HS-5 (cell line): ENCODE data around the gene CEP43.
"Not testable (repeated sequence)": the region's sequence is repeated elsewhere in the genome, so short reads cannot be mapped to it uniquely, and the experiment has no call there.

ENCODE experiments used
- DNase-seq: peaks from one replicate; pipeline ENCODE4 v3.0.0-alpha.2; 2012; ENCODE audit warnings: low read depth

CEP43 gene

GRCh38 chr6:166999145-166999883, at the start of gene CEP43:
Gene CEP43 (plus strand): TSS chr6:166999397. CDS start chr6:166999413, 16 bp downstream.
- DNase-seq: peak; percentile 83

DNA sequence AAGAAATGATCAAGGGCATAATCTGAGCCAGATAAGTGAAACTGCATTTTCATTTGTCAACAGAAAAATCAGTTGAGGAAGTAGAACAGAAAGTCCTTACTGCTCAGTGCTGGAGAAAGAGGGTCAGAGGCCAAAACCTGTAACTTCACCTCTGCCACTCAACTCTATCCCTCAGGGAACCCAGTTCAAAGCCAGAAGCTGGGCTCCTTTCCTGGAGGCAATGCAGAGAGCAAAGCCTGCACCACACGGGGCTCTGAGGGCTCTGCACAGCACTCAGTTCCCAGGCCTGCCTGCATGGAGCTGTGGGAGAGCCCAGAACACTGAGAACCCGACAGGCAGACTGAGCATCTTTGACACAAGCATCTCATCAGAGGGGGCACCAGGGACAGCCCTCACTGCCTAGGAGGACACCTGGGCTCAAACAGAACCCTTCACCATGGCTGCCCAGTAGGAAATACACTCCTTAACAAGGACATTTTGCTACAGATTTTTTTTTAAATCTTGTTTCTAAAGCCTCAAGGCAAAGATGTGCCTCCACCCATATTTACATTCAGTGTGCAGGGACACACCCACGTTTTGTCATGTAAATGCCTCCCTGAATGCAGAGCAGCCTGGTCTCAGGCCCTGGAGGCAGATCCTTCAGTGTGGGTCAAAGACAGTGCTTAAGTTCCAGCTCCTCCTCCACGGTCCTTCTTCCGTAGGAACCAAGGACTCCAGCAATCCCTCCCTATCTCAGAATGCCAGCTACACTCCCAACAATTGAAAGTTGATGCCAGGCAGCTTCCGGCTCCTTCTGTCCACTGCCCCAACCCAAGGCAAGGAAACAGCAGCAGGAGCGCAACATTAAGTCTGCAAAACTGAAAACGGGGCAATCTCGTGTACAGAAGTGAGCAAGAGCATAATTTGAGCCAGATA, 49.4 kb upstream of the CEP43 start:
- DNase-seq: no peak

DNA sequence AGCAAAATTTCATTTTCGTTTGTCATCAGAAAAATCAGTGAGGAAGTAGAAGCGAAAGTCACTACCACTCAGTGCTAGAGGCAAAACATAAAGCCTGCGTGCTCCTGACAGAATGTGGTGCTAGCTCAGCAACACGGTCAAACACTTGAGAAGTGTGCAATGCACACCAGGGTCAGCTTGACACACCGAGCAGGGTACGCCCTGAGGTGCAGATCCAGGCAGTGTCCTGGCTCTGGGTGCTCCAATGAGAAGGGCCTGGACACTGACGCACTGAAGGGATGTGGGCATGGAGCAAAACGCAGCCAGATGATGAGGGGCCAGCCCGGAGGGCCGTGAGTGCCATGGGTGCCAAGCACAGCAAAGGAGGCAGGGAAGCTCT, 48.8 kb upstream of the CEP43 start:
- no peak for DNase-seq

DNA sequence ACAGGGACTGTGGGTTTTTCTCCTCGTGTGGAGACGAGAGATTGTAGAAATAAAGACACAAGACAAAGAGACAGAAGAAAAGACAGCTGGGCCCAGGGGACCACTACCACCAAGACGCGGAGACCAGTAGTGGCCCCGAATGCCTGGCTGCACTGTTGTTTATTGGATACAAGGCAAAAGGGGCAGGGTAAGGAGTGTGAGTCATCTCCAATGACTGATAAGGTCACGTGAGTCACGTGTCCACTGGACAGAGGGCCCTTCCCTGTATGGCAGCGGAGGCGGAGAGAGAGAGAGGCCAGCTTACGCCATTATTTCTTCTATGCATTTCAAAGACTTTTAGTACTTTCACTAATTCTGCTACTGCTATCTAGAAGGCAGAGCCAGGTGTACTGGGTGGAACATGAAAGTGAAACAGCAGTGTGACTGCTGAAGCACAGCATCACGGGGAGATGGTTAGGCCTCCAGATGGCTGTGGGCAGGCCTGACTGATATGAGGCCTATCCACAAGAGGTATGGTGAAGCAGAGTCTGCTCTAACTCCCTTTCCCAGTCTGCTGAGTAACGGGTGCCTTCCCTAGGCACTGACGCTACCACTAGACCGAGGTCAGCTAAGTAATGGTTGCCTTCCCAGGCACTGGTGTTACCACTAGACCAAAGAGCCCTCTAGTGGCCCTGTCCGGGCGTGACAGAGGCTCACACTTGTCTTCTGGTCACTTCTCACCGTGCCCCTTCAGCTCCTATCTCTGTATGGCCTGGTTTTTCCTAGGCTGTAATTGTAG, 48.1 kb upstream of the CEP43 start:
- DNase-seq: not testable (repeated sequence)

GRCh38 chr6:166951670-166952060, 47.5 kb upstream of the CEP43 start:
- no peak for DNase-seq

GRCh38 chr6:166952121-166952520, 47.1 kb upstream of the CEP43 start:
- DNase-seq: no peak

GRCh38 chr6:166952567-166953486, 46.4 kb upstream of the CEP43 start:
- DNase-seq: no peak

DNA sequence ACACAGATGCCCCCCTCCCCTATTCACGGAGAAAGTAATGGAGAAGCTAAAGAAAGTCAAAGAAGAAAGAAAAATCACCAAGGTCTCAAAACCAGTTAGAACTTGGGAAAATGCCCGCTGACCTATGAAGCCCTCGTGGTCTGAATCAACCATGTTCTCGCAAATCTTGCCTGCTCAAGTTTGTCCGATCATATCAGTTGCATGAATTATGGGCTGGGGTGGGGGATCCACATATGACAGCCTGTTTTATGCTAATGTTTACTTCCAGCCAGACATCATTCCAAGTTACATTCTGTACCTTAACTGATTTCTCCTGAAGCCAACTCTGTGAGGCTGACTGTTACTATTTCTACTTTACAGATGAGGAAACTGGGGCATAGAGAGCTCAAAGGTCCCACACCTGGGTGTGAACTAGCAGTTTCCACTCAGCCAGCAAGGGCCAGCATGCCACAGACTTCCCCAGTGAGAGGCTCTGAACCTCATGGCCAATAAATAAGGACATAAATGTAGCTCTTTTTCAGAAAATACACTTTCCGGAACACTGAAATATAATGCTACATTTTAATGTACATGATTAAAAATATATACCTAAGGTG, 45.0 kb upstream of the CEP43 start:
- DNase-seq: no peak

DNA sequence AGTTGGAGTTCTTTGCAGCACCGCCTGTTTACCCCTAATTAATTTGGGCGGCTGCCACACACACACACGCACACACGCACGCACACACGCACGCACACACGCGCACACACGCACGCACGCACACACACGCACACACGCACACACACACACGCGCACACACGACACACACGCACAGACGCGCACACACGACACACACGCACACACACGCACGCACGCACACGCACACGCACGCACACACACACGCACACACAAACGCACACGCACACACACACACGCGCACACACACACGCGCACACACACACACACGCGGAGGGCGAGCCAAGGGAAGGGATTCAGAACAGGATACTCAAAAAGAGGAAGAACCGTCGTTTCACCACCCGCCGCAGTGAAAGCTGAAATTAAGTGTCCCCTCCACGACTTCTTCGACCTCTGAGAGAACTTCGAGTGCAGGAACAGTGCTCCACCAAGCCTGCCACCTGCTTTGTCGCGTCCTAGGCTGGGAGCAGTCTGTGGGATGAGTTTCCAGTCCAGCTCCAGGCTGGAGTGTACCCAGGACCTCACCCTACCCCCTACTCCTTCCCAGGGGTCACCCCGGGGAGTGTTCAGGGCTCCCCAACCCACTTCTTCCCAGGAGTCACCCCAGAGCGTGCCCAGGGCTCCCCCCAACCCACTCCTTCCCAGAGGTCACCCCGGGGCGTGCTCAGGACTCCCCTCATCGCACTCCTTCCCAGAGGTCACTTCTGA, 43.9 kb upstream of the CEP43 start:
- DNase-seq: no peak

- no peak for DNase-seq
These were observed 43.2 kb upstream of the CEP43 start for GRCh38 chr6:166955865-166956443.

DNA sequence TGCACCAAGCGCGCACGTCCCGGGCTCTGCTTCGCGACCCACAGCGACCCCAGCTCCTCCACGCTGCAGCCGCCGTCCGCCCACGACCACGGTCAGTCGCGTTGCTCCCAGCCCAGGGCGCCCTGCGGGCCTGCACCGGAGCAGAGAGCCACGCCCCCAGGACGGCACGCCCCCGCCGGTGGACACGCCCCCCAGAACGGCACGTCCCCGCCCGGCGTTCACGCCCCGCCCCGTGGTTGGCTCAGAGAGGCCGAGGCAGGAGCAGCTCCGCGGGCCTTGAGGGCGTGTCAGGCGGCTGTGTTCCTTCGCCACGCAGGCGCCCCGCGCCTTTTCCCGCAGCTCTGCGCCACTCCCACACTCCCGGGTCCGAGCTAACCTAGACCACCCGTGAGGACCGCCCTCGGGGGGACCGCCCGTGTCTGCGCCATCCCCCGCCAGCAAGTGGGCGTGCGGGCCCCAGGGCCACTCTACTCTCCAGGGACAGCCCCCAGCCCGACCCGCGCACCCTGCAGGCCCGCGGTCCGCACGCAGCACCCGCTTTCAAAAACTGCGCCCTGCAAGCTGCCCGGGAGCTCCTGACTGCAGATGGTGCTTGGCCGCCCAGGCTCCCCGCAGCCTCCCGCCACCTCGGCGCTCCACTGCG, 42.6 kb upstream of the CEP43 start, which contains the start of gene RNASET2:
RNASET2 (minus strand) TSS at position 107 of the 643 bp plus-strand sequence. CDS start 368 bp downstream, outside the sequence.
- DNase-seq: peak; percentile 42

DNA sequence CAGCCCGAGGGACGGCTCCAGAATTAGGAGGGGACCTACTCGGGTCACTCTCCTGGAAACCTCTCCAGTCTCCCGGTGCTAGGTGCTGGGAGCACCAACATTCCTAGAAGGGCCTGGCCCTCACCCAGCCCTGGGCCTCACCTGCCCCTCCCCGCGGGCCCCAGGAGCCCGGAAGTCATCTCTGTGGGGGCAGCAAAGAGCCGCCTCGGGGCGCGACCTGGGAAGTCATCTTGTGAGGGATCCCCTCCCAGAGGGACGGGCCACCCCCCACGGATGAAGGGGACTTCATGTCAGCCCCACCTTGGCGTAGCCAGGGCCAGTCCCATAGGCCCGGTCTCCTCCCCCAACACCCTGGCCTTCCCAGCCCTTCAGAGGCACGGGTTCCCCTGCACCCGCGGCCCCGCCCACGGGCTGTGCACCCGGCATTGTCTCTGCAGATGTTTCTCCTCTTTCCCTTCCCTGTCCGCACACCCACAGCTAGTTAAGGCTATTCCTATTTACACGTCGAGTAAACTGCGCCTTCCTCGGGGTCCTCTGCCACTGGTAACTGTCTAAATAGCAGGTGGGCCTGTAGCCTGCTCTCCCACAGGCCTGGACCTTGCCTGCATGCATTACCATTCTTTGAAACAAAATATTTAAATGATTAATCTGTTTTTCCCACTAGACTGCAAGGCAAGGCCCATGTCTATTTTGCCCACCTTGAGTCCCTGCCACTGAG, 42.0 kb upstream of the CEP43 start:
- no peak for DNase-seq

- DNase-seq: no peak
These were observed 41.5 kb upstream of the CEP43 start for GRCh38 chr6:166957805-166958076.

DNA sequence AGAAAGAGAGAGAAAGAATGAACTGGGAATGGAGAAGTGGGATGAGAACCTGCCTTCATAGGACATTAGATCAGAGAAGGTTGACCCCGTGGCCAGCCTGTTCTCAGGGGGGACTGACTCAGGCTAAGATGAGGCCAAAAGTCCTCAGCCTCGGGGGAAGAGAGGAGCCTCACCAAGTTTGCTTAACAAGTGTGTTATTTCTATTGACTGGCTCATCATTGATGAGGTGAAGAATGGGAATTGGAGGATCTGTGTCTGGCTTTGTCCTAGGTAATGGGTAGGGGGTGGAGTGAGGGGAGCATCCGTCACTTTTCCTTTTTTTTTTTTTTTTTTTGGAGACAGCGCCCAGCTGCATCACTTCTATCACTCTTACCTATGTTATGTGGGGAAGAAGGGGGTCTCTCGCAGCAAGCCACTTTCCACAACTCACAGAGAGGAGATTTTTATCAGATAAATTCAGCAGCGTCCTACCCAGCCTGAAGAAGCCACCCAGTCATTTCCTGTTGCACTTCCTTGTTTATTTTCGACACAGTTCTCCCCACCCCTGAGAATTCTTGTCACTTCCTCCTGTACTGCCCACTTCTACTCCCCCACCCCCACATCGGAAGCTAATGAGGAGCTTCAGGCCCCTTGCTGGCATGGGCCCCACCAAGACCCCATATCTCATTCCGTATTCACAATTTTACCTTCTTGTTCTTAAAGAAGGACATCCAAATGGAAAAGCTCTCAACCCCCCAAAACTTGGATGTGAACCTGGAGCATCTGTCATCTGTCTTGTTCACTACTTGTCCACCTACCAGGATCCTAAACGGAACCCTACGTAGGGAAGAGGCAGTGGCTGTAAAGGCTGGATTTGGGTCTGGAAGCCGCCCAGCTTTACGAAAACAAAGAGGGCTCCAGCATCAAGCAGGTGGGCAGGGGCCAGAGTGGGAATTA, 40.0 kb upstream of the CEP43 start:
- DNase-seq: no peak

- no peak for DNase-seq
These were observed 39.1 kb upstream of the CEP43 start for GRCh38 chr6:166959911-166960608.

- no peak for DNase-seq
These were observed 38.6 kb upstream of the CEP43 start for GRCh38 chr6:166960609-166960978.

- no peak for DNase-seq
These were observed 32.9 kb upstream of the CEP43 start for GRCh38 chr6:166966268-166966667.
